Uterus (tissue), 2 donors: ENCODE results near the gene RAB3IL1.

ENCODE experiments used
- CTCF ChIP-seq, 4 experiments: fragments of 200-600 bp in 2 of 4; fragments of 450-650 bp in 2 of 4; sonication (generic) in 2 of 4; IDR thresholded peaks; one replicate each; pipeline ENCODE4 v1.5.1; 2016 to 2019; ENCODE audit warnings: antibody characterized with exemption in 4 of 4, mild to moderate bottlenecking in 2 of 4, moderate library complexity in 1 of 4
- POLR2A ChIP-seq, 2 donors: fragments of 450-650 bp; IDR thresholded peaks; one replicate each; pipeline ENCODE4 v1.6.1; 2016; ENCODE audit warnings: antibody characterized with exemption in 2 of 2, mild to moderate bottlenecking in 1 of 2, moderate library complexity in 1 of 2

- TF ChIP-seq POLR2A (IDR thresholded peaks at IDR 0.05) = peak in 1 of 2 donors; percentile 39
- TF ChIP-seq CTCF (IDR thresholded peaks at IDR 0.05) = peak in 3 of 4 experiments; percentile 23 to 49 (median 29)
These were observed 37.6 kb upstream of the RAB3IL1 start for GRCh38 chr11:61954851-61955421.
